ENCODE data around the gene MUC4. TPM values are rescaled to one million over a fixed set of nuclear protein-coding genes. Genes with fewer than 3 reads are reported as not detected.

MUC4 gene
- total and polyA plus RNA-seq, 9 of the 15 experiments (the other 6 are each of a cell fraction or from before 2014, with no cell fraction given) = under 0.01 to 0.21 (median 0.10) TPM; not detected in 4

GRCh38 chr3:195705081-195705991, 106.4 kb downstream of the MUC4 start (continued):
- TF ChIP-seq, protein P1, sequence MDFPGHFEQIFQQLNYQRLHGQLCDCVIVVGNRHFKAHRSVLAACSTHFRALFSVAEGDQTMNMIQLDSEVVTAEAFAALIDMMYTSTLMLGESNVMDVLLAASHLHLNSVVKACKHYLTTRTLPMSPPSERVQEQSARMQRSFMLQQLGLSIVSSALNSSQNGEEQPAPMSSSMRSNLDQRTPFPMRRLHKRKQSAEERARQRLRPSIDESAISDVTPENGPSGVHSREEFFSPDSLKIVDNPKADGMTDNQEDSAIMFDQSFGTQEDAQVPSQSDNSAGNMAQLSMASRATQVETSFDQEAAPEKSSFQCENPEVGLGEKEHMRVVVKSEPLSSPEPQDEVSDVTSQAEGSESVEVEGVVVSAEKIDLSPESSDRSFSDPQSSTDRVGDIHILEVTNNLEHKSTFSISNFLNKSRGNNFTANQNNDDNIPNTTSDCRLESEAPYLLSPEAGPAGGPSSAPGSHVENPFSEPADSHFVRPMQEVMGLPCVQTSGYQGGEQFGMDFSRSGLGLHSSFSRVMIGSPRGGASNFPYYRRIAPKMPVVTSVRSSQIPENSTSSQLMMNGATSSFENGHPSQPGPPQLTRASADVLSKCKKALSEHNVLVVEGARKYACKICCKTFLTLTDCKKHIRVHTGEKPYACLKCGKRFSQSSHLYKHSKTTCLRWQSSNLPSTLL (IDR thresholded peaks at IDR 0.05) = no peak
- TF ChIP-seq, protein P2, sequence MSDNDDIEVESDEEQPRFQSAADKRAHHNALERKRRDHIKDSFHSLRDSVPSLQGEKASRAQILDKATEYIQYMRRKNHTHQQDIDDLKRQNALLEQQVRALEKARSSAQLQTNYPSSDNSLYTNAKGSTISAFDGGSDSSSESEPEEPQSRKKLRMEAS (CRISPR knock-in tag; IDR thresholded peaks at IDR 0.05) = peak; percentile 64
- TF ChIP-seq ETV1 (tag; conservative IDR thresholded peaks at IDR 0.05; ENCODE audit: low read depth) = no peak
- no peak for TF ChIP-seq ZNF584 (CRISPR knock-in tag; IDR thresholded peaks at IDR 0.05; ENCODE audit: low read depth)
- TF ChIP-seq ZBTB26 (CRISPR knock-in tag; IDR thresholded peaks at IDR 0.05) = no peak; the same call in 1 of the 2 replicates
- TF ChIP-seq, protein P3, sequence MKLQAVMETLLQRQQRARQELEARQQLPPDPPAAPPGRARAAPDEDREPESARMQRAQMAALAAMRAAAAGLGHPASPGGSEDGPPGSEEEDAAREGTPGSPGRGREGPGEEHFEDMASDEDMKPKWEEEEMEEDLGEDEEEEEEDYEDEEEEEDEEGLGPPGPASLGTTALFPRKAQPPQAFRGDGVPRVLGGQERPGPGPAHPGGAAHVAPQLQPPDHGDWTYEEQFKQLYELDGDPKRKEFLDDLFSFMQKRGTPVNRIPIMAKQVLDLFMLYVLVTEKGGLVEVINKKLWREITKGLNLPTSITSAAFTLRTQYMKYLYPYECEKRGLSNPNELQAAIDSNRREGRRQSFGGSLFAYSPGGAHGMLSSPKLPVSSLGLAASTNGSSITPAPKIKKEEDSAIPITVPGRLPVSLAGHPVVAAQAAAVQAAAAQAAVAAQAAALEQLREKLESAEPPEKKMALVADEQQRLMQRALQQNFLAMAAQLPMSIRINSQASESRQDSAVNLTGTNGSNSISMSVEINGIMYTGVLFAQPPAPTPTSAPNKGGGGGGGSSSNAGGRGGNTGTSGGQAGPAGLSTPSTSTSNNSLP (IDR thresholded peaks at IDR 0.05; ENCODE audit: borderline replicate concordance, low read depth, low read length) = no peak
- TF ChIP-seq CLOCK (CRISPR knock-in tag; IDR thresholded peaks at IDR 0.05; ENCODE audit: borderline replicate concordance) = no peak
- no peak for TF ChIP-seq FOXA1 (IDR thresholded peaks at IDR 0.05; ENCODE audit: borderline replicate concordance)
- TF ChIP-seq HIVEP1 (CRISPR knock-in tag; IDR thresholded peaks at IDR 0.05) = no peak
- no peak for TF ChIP-seq TAL1 (IDR thresholded peaks at IDR 0.05)
- TF ChIP-seq MAFF (IDR thresholded peaks at IDR 0.05; ENCODE audit: low read length) = no peak
- no peak for TF ChIP-seq ATF3 (IDR thresholded peaks at IDR 0.05)
- TF ChIP-seq ATF3 (CRISPR knock-in tag; conservative IDR thresholded peaks at IDR 0.05) = no peak
- peak; percentile 69; the same call in 1 of the 2 replicates for TF ChIP-seq THRB (CRISPR knock-in tag; conservative IDR thresholded peaks at IDR 0.05)
- no peak for TF ChIP-seq RCOR1 (IDR thresholded peaks at IDR 0.05; ENCODE audit: borderline replicate concordance in 1 of 2, low read depth in 2 of 2, low read length in 2 of 2)
- TF ChIP-seq ZNF146 (CRISPR knock-in tag; IDR thresholded peaks at IDR 0.05; ENCODE audit: unreplicated experiment) = no peak

Data from K562 (cell line).